CD4-positive, alpha-beta memory T cell (primary cell): ENCODE data around the gene TMEM135. TPM values are rescaled to one million over a fixed set of nuclear protein-coding genes. Genes with fewer than 3 reads are reported as not detected.

Experiments
- CTCF ChIA-PET: fragments of 350-600 bp; sonication (Branson Sonifier 250); formaldehyde crosslinking; loops from one replicate; lab custom pipeline; 2021; ENCODE audit warnings: inconsistent platforms; ENCODE audit not compliant: partially characterized antibody; lab: Charles Lee
- POLR2A ChIA-PET: fragments of 350-600 bp; sonication (Branson Sonifier 250); formaldehyde crosslinking; loops from one replicate; lab custom pipeline; 2021; ENCODE audit not compliant: partially characterized antibody; lab: Charles Lee
- DNase-seq, 5 donors: peaks; one replicate each; pipeline versions ENCODE4 v3.0.0 to v3.0.0-alpha.2; 2020 to 2022; ENCODE audit warnings: mixed read lengths in 1 of 5
- H3K27ac ChIP-seq: one replicate; pipeline ENCODE4 v1.7.0; 2013; ENCODE audit warnings: low read depth, low read length
- H3K27me3 ChIP-seq: 2 replicates; pipeline ENCODE4 v1.7.0; 2013; ENCODE audit warnings: mild to moderate bottlenecking, low read length, moderate library complexity; ENCODE audit not compliant: insufficient read depth
- H3K36me3 ChIP-seq: 2 replicates; pipeline ENCODE4 v1.7.0; 2013; ENCODE audit warnings: mild to moderate bottlenecking, low read length, moderate library complexity; ENCODE audit not compliant: insufficient read depth
- H3K4me1 ChIP-seq: 2 replicates; pipeline ENCODE4 v1.7.0; 2013; ENCODE audit warnings: mild to moderate bottlenecking, low read length, moderate library complexity; ENCODE audit not compliant: insufficient read depth
- H3K4me3 ChIP-seq, 2 donors: one replicate each; pipeline ENCODE4 v1.7.0; 2013; ENCODE audit warnings: low read length in 2 of 2, mild to moderate bottlenecking in 1 of 2
- H3K9me3 ChIP-seq, 2 donors: one replicate each; pipeline ENCODE4 v1.7.0; 2013; ENCODE audit warnings: low read length in 2 of 2, control low read depth in 1 of 2; ENCODE audit not compliant: control insufficient read depth in 1 of 2
- H3K27ac Mint-ChIP-seq, 7 donors: one replicate each; pipeline ENCODE4 v1.8.0; 2020 to 2021; ENCODE audit warnings: mixed read lengths in 7 of 7, mild to moderate bottlenecking in 6 of 7, inconsistent platforms in 3 of 7, moderate library complexity in 3 of 7
- H3K27me3 Mint-ChIP-seq, 2 donors: one replicate each; pipeline ENCODE4 v1.8.0; 2020 to 2021; ENCODE audit warnings: mixed read lengths in 2 of 2
- H3K36me3 Mint-ChIP-seq, 2 donors: one replicate each; pipeline ENCODE4 v1.8.0; 2020 to 2021; ENCODE audit warnings: mixed read lengths in 2 of 2, inconsistent platforms in 1 of 2, mild to moderate bottlenecking in 1 of 2
- H3K4me1 Mint-ChIP-seq, 4 donors: one replicate each; pipeline ENCODE4 v1.8.0; 2020 to 2021; ENCODE audit warnings: mixed read lengths in 4 of 4, mild to moderate bottlenecking in 1 of 4
- H3K4me3 Mint-ChIP-seq, 8 donors: one replicate each; pipeline ENCODE4 v1.8.0; 2020 to 2021; ENCODE audit warnings: mixed read lengths in 8 of 8, mild to moderate bottlenecking in 7 of 8, moderate library complexity in 6 of 8, inconsistent platforms in 3 of 8
- H3K9me3 Mint-ChIP-seq, 8 donors: one replicate each; pipeline ENCODE4 v1.8.0; 2020 to 2021; ENCODE audit warnings: mixed read lengths in 8 of 8, mild to moderate bottlenecking in 5 of 8, inconsistent platforms in 3 of 8, moderate library complexity in 1 of 8
- intact Hi-C: fragments of 100-400 bp; cut with micrococcal nuclease; formaldehyde crosslinking; loops from one replicate; pipeline ENCODE4 v1.15.1; 2023
- polyA plus RNA-seq, 2 donors: library from polyadenylated mRNA; unstranded; fragments of 300-500 nt; fragmentation: Illumina TruSeq; gene quantifications; one replicate each; pipeline ENCODE4 v1.2.3, GENCODE V29; 2021
- total RNA-seq, 2 experiments: library from RNA; stranded (reverse); gene quantifications; one replicate each; pipeline ENCODE4 v1.2.3, GENCODE V29; 2021

Gene TMEM135
- total and polyA plus RNA-seq, 4 experiments from 2014 or later: 6.6 to 12.4 (median 10.2) TPM

- CTCF ChIA-PET: no interaction called here
- intact Hi-C loops: no loop called here
These were observed 18.4 kb downstream of the TMEM135 start for GRCh38 chr11:87056091-87056490.

DNA sequence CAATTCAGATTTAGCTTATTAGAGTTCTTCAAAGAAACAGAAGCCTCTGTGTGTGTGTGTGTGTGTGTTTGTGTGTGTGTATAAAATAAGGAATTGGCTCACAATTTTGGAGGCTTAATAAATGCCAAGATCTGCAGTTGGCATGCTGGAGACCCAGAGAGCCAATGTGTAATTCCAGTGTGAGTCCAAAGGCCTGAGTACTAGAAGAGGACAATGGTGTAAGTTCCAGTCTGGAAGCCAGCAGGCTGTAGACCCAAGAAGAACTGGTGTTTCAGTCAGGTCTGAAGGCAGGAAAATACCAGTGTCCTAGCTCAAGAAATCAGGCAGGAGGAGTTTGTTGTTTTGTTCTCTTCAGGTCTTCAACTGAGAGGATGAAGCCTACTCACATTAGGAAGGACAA, 20.0 kb downstream of the TMEM135 start:
- Histone ChIP-seq H3K4me3 (no peak overlapping the region), H3K36me3 (no peaks in the 10 kb centered on the region), H3K27ac (no peak overlapping the region), H3K27me3 (no peaks in the 10 kb centered on the region), H3K9me3 (no peaks in the 10 kb centered on the region), H3K4me1 (no peaks in the 10 kb centered on the region)
- POLR2A ChIA-PET: no interaction called here
- Mint-ChIP-seq H3K4me1 (peaks cover 8 to 20% (median 9%) of the 10 kb centered on the region in 4 donors), H3K27me3 (no peaks in the 10 kb centered on the region), H3K36me3 (peaks cover 0 to 2% of the 10 kb centered on the region in 2 donors), H3K4me3 (no peak overlapping the region), H3K27ac (no peak overlapping the region), H3K9me3 (no peaks in the 10 kb centered on the region)
- DNase-seq: no peak
- intact Hi-C loops: no loop called here
- CTCF ChIA-PET: no interaction called here

More at GRCh38 chr11:87056091-87056490, 18.4 kb downstream of the TMEM135 start:
- Mint-ChIP-seq H3K9me3 (no peaks in the 10 kb centered on the region), H3K36me3 (peaks cover 0 to 2% of the 10 kb centered on the region in 2 donors), H3K4me1 (peaks cover 5 to 20% (median 7%) of the 10 kb centered on the region in 4 donors), H3K27ac (peak overlapping the region in 1 of 7 donors; percentile 4), H3K27me3 (no peaks in the 10 kb centered on the region), H3K4me3 (no peak overlapping the region)
- Histone ChIP-seq H3K27me3 (no peaks in the 10 kb centered on the region), H3K4me1 (no peaks in the 10 kb centered on the region), H3K4me3 (no peak overlapping the region), H3K27ac (no peak overlapping the region), H3K36me3 (no peaks in the 10 kb centered on the region), H3K9me3 (no peaks in the 10 kb centered on the region)
- no peak for DNase-seq
- POLR2A ChIA-PET: no interaction called here

- Mint-ChIP-seq H3K36me3 (peaks cover 0 to 2% of the 10 kb centered on the region in 2 donors), H3K4me1 (peaks cover 8 to 24% (median 15%) of the 10 kb centered on the region in 4 donors), H3K4me3 (no peak overlapping the region), H3K27ac (no peak overlapping the region), H3K27me3 (no peaks in the 10 kb centered on the region), H3K9me3 (no peaks in the 10 kb centered on the region)
- H3K4me3 ChIP-seq: no peak overlapping the region
- no peaks in the 10 kb centered on the region for H3K4me1 ChIP-seq
- no peak overlapping the region for H3K27ac ChIP-seq
- H3K9me3 ChIP-seq: no peaks in the 10 kb centered on the region
- intact Hi-C loops: no loop called here
- no peaks in the 10 kb centered on the region for H3K27me3 ChIP-seq
- ChIA-PET POLR2A (no interaction called here), CTCF (no interaction called here)
- H3K36me3 ChIP-seq: no peaks in the 10 kb centered on the region
- DNase-seq: no peak
These were observed 22.1 kb downstream of the TMEM135 start for GRCh38 chr11:87059596-87060390.

DNA sequence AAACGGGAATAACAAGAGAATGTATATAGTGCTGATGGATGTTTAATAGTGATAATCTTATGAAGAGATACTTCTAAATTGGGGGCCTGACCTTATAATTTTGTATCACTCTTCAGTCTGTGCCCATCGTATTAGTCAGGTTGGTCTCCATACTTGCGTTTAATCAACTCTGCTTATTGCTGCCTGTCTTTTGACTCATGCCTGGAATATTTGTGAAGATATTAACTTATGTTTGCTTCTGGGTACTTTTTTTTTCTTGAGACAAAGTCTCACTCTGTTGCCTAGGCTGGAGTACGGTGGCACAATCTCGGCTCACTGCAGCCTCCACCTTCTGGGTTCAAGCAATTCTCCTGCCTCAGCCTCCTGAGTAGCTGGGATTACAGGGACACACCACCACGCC, 24.0 kb downstream of the TMEM135 start:
- ChIA-PET CTCF (no interaction called here), POLR2A (no interaction called here)
- Mint-ChIP-seq H3K36me3 (peaks cover 0 to 2% of the 10 kb centered on the region in 2 donors), H3K27ac (no peak overlapping the region), H3K4me3 (no peak overlapping the region), H3K27me3 (no peaks in the 10 kb centered on the region), H3K9me3 (no peaks in the 10 kb centered on the region), H3K4me1 (peaks cover 5 to 33% (median 20%) of the 10 kb centered on the region in 4 donors)
- Histone ChIP-seq H3K4me1 (no peaks in the 10 kb centered on the region), H3K27ac (no peak overlapping the region), H3K9me3 (no peaks in the 10 kb centered on the region), H3K36me3 (no peaks in the 10 kb centered on the region), H3K27me3 (no peaks in the 10 kb centered on the region), H3K4me3 (no peak overlapping the region)
- intact Hi-C loops: no loop called here
- DNase-seq: no peak

- H3K4me1 Mint-ChIP-seq: peaks cover 3 to 28% (median 16%) of the 10 kb centered on the region in 4 donors
- intact Hi-C loops: no loop called here
- Histone ChIP-seq H3K27ac (no peak overlapping the region), H3K9me3 (no peaks in the 10 kb centered on the region), H3K4me1 (no peaks in the 10 kb centered on the region), H3K36me3 (no peaks in the 10 kb centered on the region), H3K27me3 (no peaks in the 10 kb centered on the region), H3K4me3 (no peak overlapping the region)
- H3K27me3 Mint-ChIP-seq: no peaks in the 10 kb centered on the region
- H3K27ac Mint-ChIP-seq: no peak overlapping the region
- ChIA-PET CTCF (no interaction called here), POLR2A (no interaction called here)
- no peak for DNase-seq
- H3K36me3 Mint-ChIP-seq: no peaks in the 10 kb centered on the region
- H3K9me3 Mint-ChIP-seq: no peaks in the 10 kb centered on the region
- H3K4me3 Mint-ChIP-seq: no peak overlapping the region
These were observed 26.2 kb downstream of the TMEM135 start for GRCh38 chr11:87063982-87064381.

DNA sequence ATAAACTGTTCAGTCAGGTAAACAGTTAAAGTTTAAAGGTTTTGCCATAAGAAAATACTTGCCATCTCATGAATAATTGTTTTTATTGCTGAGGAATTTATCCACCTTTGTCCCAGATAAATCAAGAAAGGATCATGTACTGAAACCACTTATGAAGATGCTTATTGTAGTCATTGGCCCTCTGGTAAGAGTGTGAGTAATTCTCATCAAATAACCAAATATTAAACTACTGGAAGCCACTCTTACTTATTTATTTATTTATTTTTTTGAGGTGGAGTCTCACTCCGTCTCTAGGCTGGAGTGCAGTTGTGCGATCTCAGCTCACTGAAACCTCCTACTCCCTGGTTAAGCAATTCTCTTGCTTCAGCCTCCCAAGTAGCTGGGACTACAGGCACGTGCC, 35.1 kb downstream of the TMEM135 start:
- intact Hi-C loops: no loop called here
- Histone ChIP-seq H3K36me3 (no peaks in the 10 kb centered on the region), H3K4me3 (no peak overlapping the region), H3K4me1 (no peaks in the 10 kb centered on the region), H3K9me3 (no peaks in the 10 kb centered on the region), H3K27me3 (no peaks in the 10 kb centered on the region), H3K27ac (no peak overlapping the region)
- DNase-seq: no peak
- Mint-ChIP-seq H3K27ac (no peak overlapping the region), H3K4me1 (peaks cover 0 to 3% (median 0%) of the 10 kb centered on the region in 4 donors), H3K9me3 (no peaks in the 10 kb centered on the region), H3K27me3 (no peaks in the 10 kb centered on the region), H3K4me3 (no peak overlapping the region), H3K36me3 (peaks cover 36 to 38% of the 10 kb centered on the region in 2 donors)
- ChIA-PET POLR2A (no interaction called here), CTCF (no interaction called here)

DNA sequence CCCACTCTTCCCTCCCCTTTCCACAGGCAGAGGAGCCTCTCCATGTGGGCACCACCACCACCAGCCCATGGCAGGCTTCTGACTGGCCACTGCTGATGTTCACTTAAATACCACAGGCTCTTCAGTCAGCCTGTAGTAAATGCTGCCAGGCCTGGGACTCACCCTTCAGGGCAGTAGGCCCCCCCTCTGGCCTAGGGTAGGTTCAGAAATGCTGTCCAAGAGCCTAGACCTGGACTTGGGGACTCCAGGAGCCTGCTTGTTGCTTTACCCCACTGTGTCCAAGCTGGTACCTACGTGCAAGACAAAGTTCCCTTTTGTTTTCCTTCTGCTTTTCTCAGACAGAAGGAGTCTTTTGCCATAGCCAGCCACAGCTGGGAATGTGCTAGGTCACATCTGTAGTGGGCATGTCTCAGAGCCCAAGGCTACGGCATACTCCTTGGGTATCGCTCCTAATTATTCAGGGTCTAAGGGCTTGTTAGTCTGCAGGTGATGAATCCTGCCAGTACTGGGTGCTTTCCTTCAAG, 38.6 kb downstream of the TMEM135 start:
- H3K27me3 ChIP-seq: no peaks in the 10 kb centered on the region
- H3K4me1 ChIP-seq: peaks cover 6% of the 10 kb centered on the region
- H3K4me1 Mint-ChIP-seq: peaks cover 4 to 8% (median 5%) of the 10 kb centered on the region in 4 donors
- peaks cover 31 to 32% of the 10 kb centered on the region in 2 donors for H3K36me3 Mint-ChIP-seq
- H3K36me3 ChIP-seq: no peaks in the 10 kb centered on the region
- H3K27ac ChIP-seq: no peak overlapping the region
- no peak overlapping the region for H3K4me3 ChIP-seq
- no peak for DNase-seq
- ChIA-PET POLR2A (no interaction called here), CTCF (no interaction called here)
- no peaks in the 10 kb centered on the region for H3K27me3 Mint-ChIP-seq
- H3K27ac Mint-ChIP-seq: peak overlapping the region in 1 of 7 donors; percentile 12
- no peaks in the 10 kb centered on the region for H3K9me3 ChIP-seq
- no peaks in the 10 kb centered on the region for H3K9me3 Mint-ChIP-seq
- H3K4me3 Mint-ChIP-seq: no peak overlapping the region
- intact Hi-C loops: no loop called here
